Measurements from ENCODE around the gene IFI27L1. TPM values are rescaled to one million over a fixed set of nuclear protein-coding genes. Genes with fewer than 3 reads are reported as not detected.

IFI27L1 gene
- 31.7 and 32.4 TPM in 2 replicates for total RNA-seq

GRCh38 chr14:94080621-94081385 lies at the start of gene IFI27L1, which contains the start of gene DDX24:
Gene IFI27L1 (plus strand): TSS chr14:94081310. CDS start chr14:94096938, 15,628 bp downstream.
Gene DDX24 (minus strand): TSS chr14:94081202. CDS start chr14:94079742, 1,460 bp downstream.

GRCh38 chr14:94110552-94111181 lies 29.6 kb downstream of the IFI27L1 start, which contains the start of gene IFI27:
Gene IFI27 (plus strand): TSS chr14:94110736.

GRCh38 chr14:94129111-94129757 lies 48.1 kb downstream of the IFI27L1 start, which contains the start of gene IFI27L2:
Gene IFI27L2 (minus strand): TSS chr14:94129604. CDS start chr14:94129564, 40 bp downstream.

Other genes starting within 250 kb of the IFI27L1 start
- not detected in 2 replicates for gene FAM181A, start 154.0 kb upstream of the IFI27L1 start, total RNA-seq
- 0.15 TPM in 1 of 2 replicates, not detected in the other for gene ASB2, start 104.7 kb upstream of the IFI27L1 start, total RNA-seq
- gene CCDC197, start 84.0 kb upstream of the IFI27L1 start, total RNA-seq: not detected in 2 replicates
- gene OTUB2, start 55.0 kb upstream of the IFI27L1 start, total RNA-seq: 1.3 TPM in 2 replicates
- gene DDX24, start 108 bp upstream of the IFI27L1 start, total RNA-seq: 85.2 and 89.9 TPM in 2 replicates
- gene IFI27, start 29.4 kb downstream of the IFI27L1 start, total RNA-seq: 0.15 TPM in 1 of 2 replicates, not detected in the other
- 226 and 256 TPM in 2 replicates for gene IFI27L2, start 48.3 kb downstream of the IFI27L1 start, total RNA-seq
- 0.45 TPM in 1 of 2 replicates, not detected in the other for gene PPP4R4, start 93.0 kb downstream of the IFI27L1 start, total RNA-seq
- gene SERPINA10, start 212.0 kb downstream of the IFI27L1 start, total RNA-seq: not detected in 2 replicates
- gene SERPINA6, start 242.0 kb downstream of the IFI27L1 start, total RNA-seq: not detected in 2 replicates

All from bronchus fibroblast of lung (primary cell).